Eye (tissue), 1 donor: ENCODE results near the gene SLC16A3.

Experiments used
- DNase-seq: peaks from one replicate; pipeline ENCODE4 v3.0.0-alpha.2; 2015

SLC16A3 gene

GRCh38 chr17:82237083-82237745 lies 8.4 kb downstream of the SLC16A3 start:
- DNase-seq: no peak

GRCh38 chr17:82237746-82238471 lies 9.1 kb downstream of the SLC16A3 start:
- no peak for DNase-seq

GRCh38 chr17:82238472-82239201 lies 9.8 kb downstream of the SLC16A3 start:
- DNase-seq: no peak

GRCh38 chr17:82239401-82239925 lies 10.6 kb downstream of the SLC16A3 start:
- no peak for DNase-seq

GRCh38 chr17:82239926-82240505 lies 11.2 kb downstream of the SLC16A3 start:
- DNase-seq: no peak

- no peak for DNase-seq
Measured at GRCh38 chr17:82240506-82241182, 11.8 kb downstream of the SLC16A3 start.

GRCh38 chr17:82241183-82241925 lies 12.5 kb downstream of the SLC16A3 start:
- DNase-seq: no peak

- DNase-seq: no peak
Measured at GRCh38 chr17:82241926-82242697, 13.3 kb downstream of the SLC16A3 start.

GRCh38 chr17:82242698-82242976 lies 13.8 kb downstream of the SLC16A3 start:
- DNase-seq: no peak

GRCh38 chr17:82242977-82243647 lies 14.3 kb downstream of the SLC16A3 start:
- peak; percentile 40 for DNase-seq

GRCh38 chr17:82243648-82244412 lies 15.0 kb downstream of the SLC16A3 start:
- DNase-seq: no peak

GRCh38 chr17:82244413-82245133 lies 15.7 kb downstream of the SLC16A3 start:
- no peak for DNase-seq

- DNase-seq: no peak
Measured at GRCh38 chr17:82245134-82246039, 16.5 kb downstream of the SLC16A3 start.

- DNase-seq: no peak
Measured at GRCh38 chr17:82246040-82246364, 17.2 kb downstream of the SLC16A3 start.

GRCh38 chr17:82246365-82247181 lies 17.7 kb downstream of the SLC16A3 start:
- DNase-seq: no peak

GRCh38 chr17:82247182-82247823 lies 18.5 kb downstream of the SLC16A3 start:
- no peak for DNase-seq
